ENCODE measurements around the gene CD48.

GRCh38 chr1:160659566-160659965 is 52.1 kb downstream of the CD48 start:
- TF ChIP-seq TAF1 (IDR thresholded peaks at IDR 0.05; ENCODE audit: borderline replicate concordance, low read depth, low read length), result no peak
- TF ChIP-seq POLR2A (IDR thresholded peaks at IDR 0.05; ENCODE audit: low read depth, low read length), result no peak
